GM12878 (cell line): ENCODE results near the gene ALAS1. TPM values are rescaled to one million over a fixed set of nuclear protein-coding genes. Genes with fewer than 3 reads are reported as not detected.

ENCODE experiments used
- ATAC-seq: fragments of 200-7000 bp; cut with Tn5 transposase; 3 replicates; pipeline ENCODE4 v1.9.1; 2020; ENCODE audit warnings: mild to moderate bottlenecking, moderate library complexity
- BruUV-seq: library from RNA; stranded (reverse); fragments of 400-500 nt; replicated peaks from 2 replicates; lab custom pipeline; 2021; lab: Mats Ljungman, UMichigan
- CTCF ChIA-PET: fragments of 300-600 bp; sonication (Branson Sonifier 250); formaldehyde crosslinking; extraction: SDS; loops from one replicate; lab custom pipeline; 2021; ENCODE audit warnings: inconsistent platforms; lab: Yijun Ruan, JAX
- POLR2A ChIA-PET: fragments of 350-600 bp; formaldehyde crosslinking; extraction: SDS; loops from one replicate; lab custom pipeline; 2021; ENCODE audit warnings: inconsistent platforms; lab: Charles Lee
- RAD21 ChIA-PET: fragments of 300-600 bp; sonication (Branson Sonifier 250); formaldehyde crosslinking; loops from one replicate; lab custom pipeline; 2023; ENCODE audit warnings: antibody characterized with exemption; ENCODE audit not compliant: unreplicated experiment; lab: Charles Lee
- SMC1A ChIA-PET: fragments of 300-600 bp; sonication (Branson Sonifier 250); formaldehyde crosslinking; loops from one replicate; lab custom pipeline; 2023; ENCODE audit not compliant: unreplicated experiment, uncharacterized antibody; lab: Charles Lee
- DNase-seq: peaks from one replicate; pipeline ENCODE4 v3.0.0-alpha.2; 2011; ENCODE audit warnings: low read depth, low spot score
- FAIRE-seq: peaks from 3 replicates; lab custom pipeline; 2011; peaks lifted over from hg19 to GRCh38; lab: Jason Lieb, UNC
- H2AFZ ChIP-seq: 2 replicates; pipeline ENCODE4 v1.6.0; 2011; ENCODE audit warnings: low read depth, low read length, control low read depth; ENCODE audit not compliant: control insufficient read depth
- H3K27ac ChIP-seq: 2 replicates; pipeline ENCODE4 v1.5.1; 2011; ENCODE audit warnings: control low read depth; ENCODE audit not compliant: control insufficient read depth, insufficient read depth
- H3K27me3 ChIP-seq, 2 experiments: replicated peaks in 1 of 2; 2 replicates each; pipeline versions ENCODE4 v1.6.0 to v1.6.1; 2011; ENCODE audit warnings: low read length in 1 of 2; ENCODE audit not compliant: control insufficient read depth in 2 of 2, insufficient read depth in 2 of 2
- H3K36me3 ChIP-seq, 2 experiments: 2 replicates each; pipeline ENCODE4 v1.5.1; 2011; ENCODE audit warnings: low read length in 1 of 2; ENCODE audit not compliant: control insufficient read depth in 2 of 2, insufficient read depth in 2 of 2
- H3K4me1 ChIP-seq: 2 replicates; pipeline ENCODE4 v1.6.1; 2011; ENCODE audit warnings: mild to moderate bottlenecking, low read length, moderate library complexity, mixed read lengths; ENCODE audit not compliant: control insufficient read depth, insufficient read depth
- H3K4me2 ChIP-seq: 2 replicates; pipeline ENCODE4 v1.6.0; 2011; ENCODE audit warnings: control low read depth; ENCODE audit not compliant: control insufficient read depth, insufficient read depth
- H3K4me3 ChIP-seq: fragments of 200-600 bp; sonication (generic); 2 replicates; pipeline ENCODE4 v1.5.1; 2016
- H3K79me2 ChIP-seq: 2 replicates; pipeline ENCODE4 v1.6.0; 2011; ENCODE audit warnings: low read length; ENCODE audit not compliant: control insufficient read depth, insufficient read depth
- H3K9ac ChIP-seq: 2 replicates; pipeline ENCODE4 v1.8.0; 2011; ENCODE audit warnings: low read length, control low read depth, mixed read lengths; ENCODE audit not compliant: control insufficient read depth, insufficient read depth
- H3K9me3 ChIP-seq: replicated peaks from 3 replicates; pipeline ENCODE4 v1.5.1; 2011; ENCODE audit warnings: mild to moderate bottlenecking, low read length; ENCODE audit not compliant: control insufficient read depth, insufficient read depth
- H4K20me1 ChIP-seq: 2 replicates; pipeline ENCODE4 v1.6.0; 2011; ENCODE audit not compliant: control insufficient read depth, insufficient read depth
- KAT2A ChIP-seq: conservative IDR thresholded peaks from 2 replicates; pipeline ENCODE4 v1.6.1; 2011; ENCODE audit warnings: low read depth, low read length; ENCODE audit not compliant: control insufficient read depth
- NR2C1 ChIP-seq: fragments of 450-650 bp; IDR thresholded peaks from 2 replicates; pipeline ENCODE4 v1.6.1; 2017; ENCODE audit warnings: antibody characterized with exemption, mild to moderate bottlenecking, moderate library complexity
- ZNF217 ChIP-seq: fragments of 450-650 bp; IDR thresholded peaks from 2 replicates; pipeline ENCODE4 v1.6.1; 2017; ENCODE audit warnings: antibody characterized with exemption, mild to moderate bottlenecking
- WGBS: methylation state at CpG from one replicate; pipeline ENCODE4 v1.1.6; 2016; ENCODE audit warnings: low lambda C conversion rate; ENCODE audit not compliant: insufficient replicate concordance, insufficient coverage; ENCODE audit errors: missing lambda C conversion rate; 5-methylcytosine and 5-hydroxymethylcytosine counted together
- in situ Hi-C: fragments of 300-500 bp; cut with MboI; formaldehyde crosslinking; loops from 9 replicates; pipeline ENCODE4 v1.14.3; 2018; ENCODE audit warnings: mixed read lengths
- intact Hi-C: fragments of 100-400 bp; cut with micrococcal nuclease; formaldehyde crosslinking; loops from one replicate; pipeline ENCODE4 v1.14.2; 2022; ENCODE audit not compliant: unreplicated experiment
- polyA plus RNA-seq, 11 experiments: library from polyadenylated mRNA; depleted of rRNA in 4 of 11; unstranded in 6 of 11; stranded (reverse) in 5 of 11; fragments of >200 nt; fragmentation: Nextera tagmentation in 4 of 11; fragmentation: Illumina TruSeq in 1 of 11; extraction: Ambion mirVana in 4 of 11; extraction: Trizol in 1 of 11; gene quantifications; 1 replicate in 1 of 11; 2 replicates in 10 of 11; pipeline versions ENCODE4 v1.2.1 to v1.2.3, GENCODE V29; 2011 to 2016; ENCODE audit warnings: inconsistent platforms in 2 of 11, missing spikeins in 2 of 11, low read depth in 1 of 11
- total RNA-seq, 4 experiments: library from RNA; depleted of rRNA in 3 of 4; stranded (reverse); fragments of >200 nt in 3 of 4; fragmentation: Illumina TruSeq in 1 of 4; extraction: Trizol in 1 of 4; gene quantifications; 2 replicates each; pipeline versions ENCODE4 v1.2.1 to v1.2.3, GENCODE V29; 2013 to 2021
- TF ChIP-seq, protein P1 (sequence below): fragments of 450-650 bp; IDR thresholded peaks from 2 replicates; pipeline ENCODE4 v1.6.1; 2017; ENCODE audit warnings: mild to moderate bottlenecking, moderate library complexity

Gene ALAS1
- total and polyA plus RNA-seq, 10 of the 15 experiments (the other 5 are each of a cell fraction or from before 2014, with no cell fraction given) = 69.9 to 115 (median 94.1) TPM

DNA sequence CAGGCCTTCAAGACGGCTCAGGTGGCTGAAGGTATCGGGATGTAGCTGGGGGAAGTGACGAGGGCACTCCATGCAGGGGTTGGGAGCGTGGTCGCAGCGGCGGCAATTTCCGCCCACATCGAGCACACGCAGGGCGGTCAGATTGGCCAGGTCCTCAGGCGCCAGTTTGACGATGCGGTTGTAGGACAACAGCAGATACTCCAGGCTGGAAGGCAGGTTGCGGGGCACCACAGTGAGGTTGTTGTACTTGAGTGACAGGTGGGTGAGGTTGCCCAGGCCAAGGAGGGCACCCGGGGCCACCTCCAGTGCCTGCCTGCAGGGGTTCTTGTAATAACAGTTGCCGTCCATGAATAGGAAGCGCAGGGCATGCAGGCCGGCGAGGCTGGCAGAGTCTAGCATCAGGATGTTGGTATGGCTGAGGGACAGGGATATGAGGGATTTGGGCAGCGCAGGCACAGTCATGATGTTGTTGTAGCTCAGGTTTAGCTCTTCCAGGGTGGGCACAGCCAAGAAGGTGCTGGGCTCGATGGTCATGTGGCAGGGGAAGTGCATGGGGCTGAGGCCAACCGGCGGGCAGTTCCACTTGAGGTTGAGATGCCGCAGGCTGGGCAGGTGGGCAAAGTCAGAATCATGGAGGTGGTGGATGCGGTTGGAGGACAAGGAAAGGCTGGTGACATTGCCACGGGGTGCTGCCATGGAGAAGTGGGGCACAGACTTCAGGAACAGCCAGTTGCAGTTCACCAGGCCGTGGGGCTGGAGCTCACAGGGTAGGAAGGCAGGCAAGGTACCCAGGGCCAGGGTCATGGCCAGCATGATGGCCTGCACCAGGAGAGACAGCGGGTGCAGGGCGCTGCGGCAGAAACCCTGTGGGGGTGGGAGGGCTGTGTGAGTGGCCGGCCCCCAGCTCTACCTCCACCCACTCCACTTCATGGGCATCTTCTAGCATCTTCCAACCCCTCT, 25.8 kb downstream of the ALAS1 start:
- Histone ChIP-seq H3K9me3 (no peaks in the 10 kb centered on the region), H3K4me2 (peak overlapping the region; percentile 91; the same call in 1 of the 2 replicates), H3K36me3 (no peaks in the 10 kb centered on the region; a peak in 2 of 4 replicates), H2AFZ (no peak overlapping the region), H3K79me2 (peaks cover 3% of the 10 kb centered on the region), H3K27me3 (no peaks in the 10 kb centered on the region), H3K9ac (no peak overlapping the region), H3K27ac (no peak overlapping the region), H3K4me1 (peaks cover 29% of the 10 kb centered on the region), H3K4me3 (no peak overlapping the region; the same call in 1 of the 2 replicates), H4K20me1 (no peaks in the 10 kb centered on the region)
- in situ Hi-C loops (no loop called here), intact Hi-C loops (loop anchor here (5.0 kb wide), 1 partner anchor 224 kb away; the partner anchor contains the start of gene SEMA3G)
- CTCF ChIA-PET = interaction anchor here (0.6 to 8.5 kb wide), 16 partner anchors 7 to 225 kb away, joined by 3 to 129 read pairs (median 6); partner anchors contain the start of gene WDR82
- DNase-seq (no peak), FAIRE-seq (no peak), ATAC-seq (no peak)
- SMC1A ChIA-PET = interaction anchor here (0.6 to 10.5 kb wide), 7 partner anchors 9 to 222 kb away, joined by 3 to 112 read pairs (median 5); partner anchors contain the start of gene TWF2
- no TSS peak for BruUV-seq
- TF ChIP-seq NR2C1 (no peak), ZNF217 (no peak), KAT2A (no peak)
- TF ChIP-seq, protein P1, sequence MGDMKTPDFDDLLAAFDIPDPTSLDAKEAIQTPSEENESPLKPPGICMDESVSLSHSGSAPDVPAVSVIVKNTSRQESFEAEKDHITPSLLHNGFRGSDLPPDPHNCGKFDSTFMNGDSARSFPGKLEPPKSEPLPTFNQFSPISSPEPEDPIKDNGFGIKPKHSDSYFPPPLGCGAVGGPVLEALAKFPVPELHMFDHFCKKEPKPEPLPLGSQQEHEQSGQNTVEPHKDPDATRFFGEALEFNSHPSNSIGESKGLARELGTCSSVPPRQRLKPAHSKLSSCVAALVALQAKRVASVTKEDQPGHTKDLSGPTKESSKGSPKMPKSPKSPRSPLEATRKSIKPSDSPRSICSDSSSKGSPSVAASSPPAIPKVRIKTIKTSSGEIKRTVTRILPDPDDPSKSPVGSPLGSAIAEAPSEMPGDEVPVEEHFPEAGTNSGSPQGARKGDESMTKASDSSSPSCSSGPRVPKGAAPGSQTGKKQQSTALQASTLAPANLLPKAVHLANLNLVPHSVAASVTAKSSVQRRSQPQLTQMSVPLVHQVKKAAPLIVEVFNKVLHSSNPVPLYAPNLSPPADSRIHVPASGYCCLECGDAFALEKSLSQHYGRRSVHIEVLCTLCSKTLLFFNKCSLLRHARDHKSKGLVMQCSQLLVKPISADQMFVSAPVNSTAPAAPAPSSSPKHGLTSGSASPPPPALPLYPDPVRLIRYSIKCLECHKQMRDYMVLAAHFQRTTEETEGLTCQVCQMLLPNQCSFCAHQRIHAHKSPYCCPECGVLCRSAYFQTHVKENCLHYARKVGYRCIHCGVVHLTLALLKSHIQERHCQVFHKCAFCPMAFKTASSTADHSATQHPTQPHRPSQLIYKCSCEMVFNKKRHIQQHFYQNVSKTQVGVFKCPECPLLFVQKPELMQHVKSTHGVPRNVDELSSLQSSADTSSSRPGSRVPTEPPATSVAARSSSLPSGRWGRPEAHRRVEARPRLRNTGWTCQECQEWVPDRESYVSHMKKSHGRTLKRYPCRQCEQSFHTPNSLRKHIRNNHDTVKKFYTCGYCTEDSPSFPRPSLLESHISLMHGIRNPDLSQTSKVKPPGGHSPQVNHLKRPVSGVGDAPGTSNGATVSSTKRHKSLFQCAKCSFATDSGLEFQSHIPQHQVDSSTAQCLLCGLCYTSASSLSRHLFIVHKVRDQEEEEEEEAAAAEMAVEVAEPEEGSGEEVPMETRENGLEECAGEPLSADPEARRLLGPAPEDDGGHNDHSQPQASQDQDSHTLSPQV = no peak
- RAD21 ChIA-PET = interaction anchor here (0.7 to 4.1 kb wide), 8 partner anchors 7 to 115 kb away, joined by 4 to 32 read pairs (median 13); partner anchors contain the start of genes GLYCTK, POC1A and WDR82
- 91% methylated on average over 30 of the region's 32 CpGs for WGBS
- POLR2A ChIA-PET = interaction anchor here (1.3 to 4.3 kb wide), 4 partner anchors 16 to 48 kb away, joined by 3 to 43 read pairs (median 6); partner anchors contain the start of gene TWF2
